HG03565 (cell line): Measurements from ENCODE around the gene TMEM143.
"Not testable (repeated sequence)": the region's sequence is repeated elsewhere in the genome, so short reads cannot be mapped to it uniquely, and the experiment has no call there.

Source experiments
- ATAC-seq: cut with Tn5 transposase; IDR thresholded peaks from one replicate; pipeline ENCODE4 v1.9.1; 2021; ENCODE audit warnings: mild to moderate bottlenecking, moderate library complexity; ENCODE audit not compliant: unreplicated experiment

Gene TMEM143

GRCh38 chr19:48297975-48298374, 65.8 kb downstream of the TMEM143 start:
- ATAC-seq, result no peak

- no peak for ATAC-seq
Observed at GRCh38 chr19:48296963-48297734, 66.6 kb downstream of the TMEM143 start.

- no peak for ATAC-seq
Observed at GRCh38 chr19:48295458-48295857, 68.3 kb downstream of the TMEM143 start.

- ATAC-seq, result no peak
Observed at GRCh38 chr19:48292798-48293197, 70.9 kb downstream of the TMEM143 start.

GRCh38 chr19:48291489-48291815, 72.3 kb downstream of the TMEM143 start:
- not testable (repeated sequence) for ATAC-seq

GRCh38 chr19:48290771-48291488, 72.8 kb downstream of the TMEM143 start:
- no peak for ATAC-seq

GRCh38 chr19:48290401-48290770, 73.4 kb downstream of the TMEM143 start:
- no peak for ATAC-seq

GRCh38 chr19:48287748-48288147, 76.0 kb downstream of the TMEM143 start:
- no peak for ATAC-seq

GRCh38 chr19:48284896-48285295, 78.8 kb downstream of the TMEM143 start:
- no peak for ATAC-seq

GRCh38 chr19:48283908-48284307, 79.8 kb downstream of the TMEM143 start:
- no peak for ATAC-seq
